Suprapubic skin (tissue), 4 donors: ENCODE data around the gene A2ML1.

ENCODE experiments used
- EP300 ChIP-seq: sonication (generic); formaldehyde crosslinking; IDR thresholded peaks from one replicate; pipeline ENCODE4 v1.6.1; 2017; ENCODE audit warnings: antibody characterized with exemption
- POLR2A ChIP-seq, 2 donors: fragments of 450-650 bp; IDR thresholded peaks; one replicate each; pipeline ENCODE4 v1.6.1; 2017; ENCODE audit warnings: antibody characterized with exemption in 2 of 2, mild to moderate bottlenecking in 2 of 2, moderate library complexity in 2 of 2
- POLR2AphosphoS5 ChIP-seq, 3 donors: sonication (generic); formaldehyde crosslinking; IDR thresholded peaks; one replicate each; pipeline ENCODE4 v1.6.1; 2017; ENCODE audit warnings: antibody characterized with exemption in 3 of 3
- TF ChIP-seq, protein P1 (sequence below), 2 donors: fragments of 200-600 bp in 1 of 2; fragments of 450-650 bp in 1 of 2; sonication (generic) in 1 of 2; IDR thresholded peaks; one replicate each; pipeline ENCODE4 v1.5.1; 2016 to 2019; ENCODE audit warnings: antibody characterized with exemption in 2 of 2, mild to moderate bottlenecking in 1 of 2, moderate library complexity in 1 of 2

DNA sequence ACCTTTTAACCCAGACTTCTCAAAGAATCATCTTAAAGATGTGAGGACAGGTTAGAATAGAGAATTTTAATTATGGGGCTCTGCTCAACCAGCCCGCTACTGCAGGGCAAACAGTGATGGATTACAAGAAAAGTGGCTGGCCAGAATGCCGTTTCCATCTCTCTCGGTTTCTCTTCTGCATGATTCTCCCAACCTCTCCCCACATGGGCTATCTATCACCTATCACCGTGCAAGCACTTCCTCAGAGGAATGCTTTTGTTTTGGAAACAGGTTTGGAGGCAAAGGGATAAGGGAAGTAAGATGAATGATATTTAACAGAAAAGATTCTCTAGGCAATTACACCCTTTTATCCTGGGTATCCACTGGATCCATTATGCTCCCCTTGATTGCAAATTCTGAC is 54.5 kb downstream of the A2ML1 start:
- TF ChIP-seq, protein P1, sequence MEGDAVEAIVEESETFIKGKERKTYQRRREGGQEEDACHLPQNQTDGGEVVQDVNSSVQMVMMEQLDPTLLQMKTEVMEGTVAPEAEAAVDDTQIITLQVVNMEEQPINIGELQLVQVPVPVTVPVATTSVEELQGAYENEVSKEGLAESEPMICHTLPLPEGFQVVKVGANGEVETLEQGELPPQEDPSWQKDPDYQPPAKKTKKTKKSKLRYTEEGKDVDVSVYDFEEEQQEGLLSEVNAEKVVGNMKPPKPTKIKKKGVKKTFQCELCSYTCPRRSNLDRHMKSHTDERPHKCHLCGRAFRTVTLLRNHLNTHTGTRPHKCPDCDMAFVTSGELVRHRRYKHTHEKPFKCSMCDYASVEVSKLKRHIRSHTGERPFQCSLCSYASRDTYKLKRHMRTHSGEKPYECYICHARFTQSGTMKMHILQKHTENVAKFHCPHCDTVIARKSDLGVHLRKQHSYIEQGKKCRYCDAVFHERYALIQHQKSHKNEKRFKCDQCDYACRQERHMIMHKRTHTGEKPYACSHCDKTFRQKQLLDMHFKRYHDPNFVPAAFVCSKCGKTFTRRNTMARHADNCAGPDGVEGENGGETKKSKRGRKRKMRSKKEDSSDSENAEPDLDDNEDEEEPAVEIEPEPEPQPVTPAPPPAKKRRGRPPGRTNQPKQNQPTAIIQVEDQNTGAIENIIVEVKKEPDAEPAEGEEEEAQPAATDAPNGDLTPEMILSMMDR (IDR thresholded peaks at IDR 0.05) = no peak
- TF ChIP-seq POLR2A (IDR thresholded peaks at IDR 0.05) = no peak
- no peak for TF ChIP-seq EP300
- TF ChIP-seq POLR2AphosphoS5 (IDR thresholded peaks at IDR 0.05) = no peak
